HG03457 (cell line): ENCODE data around the gene POC1A.

ENCODE experiments used
- ATAC-seq: cut with Tn5 transposase; IDR thresholded peaks from one replicate; pipeline ENCODE4 v1.9.1; 2021; ENCODE audit warnings: moderate number of reproducible peaks; ENCODE audit not compliant: unreplicated experiment

The POC1A gene

DNA sequence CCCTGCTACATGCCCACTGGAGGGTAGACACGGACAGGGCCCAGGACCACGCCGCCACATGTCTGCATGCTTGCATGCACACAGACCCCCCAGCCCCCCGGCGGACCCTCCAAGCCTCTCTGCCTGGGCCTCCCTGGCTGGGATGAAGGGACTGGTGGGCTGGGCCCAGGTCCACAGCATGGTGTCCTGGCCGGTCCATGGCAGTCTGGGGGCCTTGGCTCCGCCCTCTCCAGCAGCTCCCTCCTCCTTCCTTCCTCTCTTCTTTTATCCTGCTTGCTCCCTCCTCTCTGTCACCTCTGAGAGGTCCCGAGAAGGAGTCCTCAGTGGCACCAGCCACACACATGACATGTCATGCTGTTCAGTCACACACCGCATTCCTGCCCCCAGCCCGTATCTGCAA is 122.3 kb downstream of the POC1A start:
- ATAC-seq, result no peak

DNA sequence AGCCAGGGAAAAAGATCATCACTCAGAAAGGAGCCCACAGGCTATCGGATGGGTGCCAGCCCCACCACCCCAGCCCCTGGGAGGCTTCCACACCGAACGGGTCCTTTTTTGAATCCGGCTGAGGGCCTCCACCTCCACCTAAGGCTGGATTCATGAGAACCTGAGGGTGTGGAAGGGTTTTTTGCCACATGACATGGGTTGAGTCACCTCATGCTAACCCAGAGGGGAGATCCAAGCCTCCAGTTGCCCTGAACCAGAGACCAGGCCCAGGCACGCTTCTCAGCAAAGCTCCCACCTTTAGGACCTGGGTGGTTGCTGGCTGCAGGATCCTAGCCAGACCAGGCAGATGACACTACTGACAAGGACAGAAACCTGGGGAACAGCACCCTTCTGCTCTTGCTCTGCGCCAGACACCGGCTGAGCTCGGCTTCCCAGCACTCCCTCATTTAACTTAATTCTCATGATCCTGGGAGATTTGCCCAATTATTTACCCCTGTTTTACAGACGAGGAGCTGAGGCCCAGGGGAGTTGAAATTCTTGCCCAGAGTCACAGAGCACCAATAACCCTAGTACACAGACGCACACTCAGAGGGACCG is 123.4 kb downstream of the POC1A start:
- ATAC-seq, result no peak

DNA sequence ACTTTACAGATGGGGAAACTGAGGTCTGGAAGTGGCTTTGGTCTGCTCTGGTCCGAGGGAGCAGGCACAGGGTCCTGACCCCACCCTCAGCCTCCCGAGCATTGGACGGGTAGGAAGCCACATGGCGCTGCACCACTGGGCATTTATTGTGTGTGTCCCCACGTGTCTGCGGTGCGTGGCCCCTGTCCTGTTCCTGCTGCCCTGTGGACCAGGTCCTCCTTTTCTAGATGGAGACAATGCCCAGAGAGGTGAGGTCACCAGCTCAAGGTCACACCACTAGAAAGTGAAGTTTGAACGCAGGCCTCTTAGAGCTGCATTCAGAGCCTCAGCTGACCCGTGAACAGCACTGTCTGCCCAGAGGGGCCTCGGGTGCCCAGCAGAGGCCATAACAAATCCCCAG is 124.7 kb downstream of the POC1A start:
- ATAC-seq, result no peak

DNA sequence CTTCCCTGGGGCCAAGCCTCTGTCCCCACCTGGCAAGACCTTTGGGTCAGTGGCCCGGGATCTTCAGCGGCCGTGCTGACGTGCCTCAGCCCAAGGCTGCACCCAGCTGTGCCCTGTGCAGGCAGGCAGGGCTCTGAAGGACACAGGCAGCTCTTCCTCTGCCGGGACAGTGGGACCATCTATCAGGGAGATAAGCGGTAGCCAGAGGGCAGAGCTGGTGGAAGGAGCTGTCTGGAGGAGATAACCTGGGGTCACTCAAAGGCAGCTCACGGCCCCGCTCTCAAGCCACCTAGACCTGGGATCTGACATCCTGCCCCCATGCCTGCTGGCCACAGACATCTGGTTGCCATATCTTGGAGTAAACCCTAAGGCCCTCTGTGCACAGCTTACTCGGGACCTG is 125.2 kb downstream of the POC1A start:
- no peak for ATAC-seq

DNA sequence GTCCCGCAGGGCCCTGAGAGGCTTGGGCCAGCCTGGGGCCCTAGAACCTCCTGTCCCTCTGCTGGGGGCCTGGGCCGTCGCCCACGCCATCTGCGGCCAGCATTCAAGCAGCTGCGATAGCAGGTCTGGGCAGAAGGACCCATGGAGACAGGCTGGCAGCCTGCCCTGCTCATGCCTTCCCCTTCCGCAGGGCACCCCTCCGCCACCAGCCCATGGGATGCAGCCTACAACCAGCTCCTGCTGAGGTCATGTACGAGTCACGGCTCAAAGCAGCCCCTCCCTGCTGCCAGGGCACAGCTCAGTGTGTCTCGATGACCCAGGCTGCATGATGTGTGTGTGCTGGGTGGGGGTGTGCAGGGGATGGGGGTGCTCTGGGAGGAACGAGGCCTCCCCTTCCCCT is 125.7 kb downstream of the POC1A start:
- ATAC-seq, result no peak

DNA sequence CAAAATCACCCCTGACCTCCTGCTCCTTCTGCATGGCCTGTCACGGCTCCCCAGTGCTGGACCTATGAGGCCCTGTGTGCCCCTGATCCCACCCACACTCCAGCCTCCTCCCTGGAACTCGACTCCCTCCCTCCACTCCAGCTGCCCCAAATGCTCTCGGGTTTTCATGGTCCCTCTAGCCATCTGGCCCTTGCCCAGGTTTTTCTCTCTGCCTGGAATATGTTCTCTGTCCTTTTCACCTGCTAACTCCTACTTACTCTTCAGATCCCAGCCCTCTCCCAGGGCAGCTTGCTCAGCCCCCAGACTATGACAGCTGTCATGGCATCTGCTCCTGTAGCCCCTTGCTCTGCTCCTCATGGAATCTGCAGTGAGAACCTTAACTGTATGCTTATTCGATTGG is 128.2 kb downstream of the POC1A start:
- ATAC-seq, result no peak

DNA sequence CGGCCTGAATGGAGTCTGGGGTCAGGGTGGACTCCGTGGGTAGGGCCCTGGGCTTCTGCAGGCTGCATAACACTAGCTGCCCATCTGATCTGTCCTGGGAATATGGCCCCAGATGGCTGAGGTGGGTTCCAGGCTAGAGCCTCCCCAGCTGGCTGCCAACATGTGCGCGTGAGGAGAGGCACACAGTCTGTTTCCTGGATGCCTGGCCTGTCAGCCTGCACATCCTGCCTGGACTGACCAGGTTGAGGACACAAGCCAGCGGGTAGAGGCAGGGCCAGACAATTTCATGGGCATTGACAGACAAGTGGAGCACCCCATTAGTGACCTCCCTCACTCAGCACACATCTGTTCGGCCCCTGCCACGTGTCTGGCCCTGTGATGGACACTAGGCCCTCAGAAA is 128.8 kb downstream of the POC1A start:
- ATAC-seq, result no peak
